ENCODE data around the gene LOXL3.

Gene LOXL3

GRCh38 chr2:74531666-74532065 is 22.1 kb downstream of the LOXL3 start:
- H4K20me1 ChIP-seq (ENCODE audit: low read depth, low read length), result no peaks in the 10 kb centered on the region
- H3K4me3 ChIP-seq (ENCODE audit: insufficient read depth, low read length, poor library complexity, severe bottlenecking), result no peak overlapping the region
- peaks cover 23% of the 10 kb centered on the region for H3K79me2 ChIP-seq (ENCODE audit: insufficient read depth, low read length)
- no peak for TF ChIP-seq EZH2phosphoT487 (conservative IDR thresholded peaks at IDR 0.05; ENCODE audit: low read length)
- TF ChIP-seq CTCF (IDR thresholded peaks at IDR 0.05; ENCODE audit: insufficient read depth, low read length, poor library complexity, severe bottlenecking), result no peak
- no peaks in the 10 kb centered on the region for H3K9me2 ChIP-seq (replicated peaks; ENCODE audit: insufficient read depth, low read length)
- H3K9ac ChIP-seq (ENCODE audit: low read length), result peak overlapping the region; percentile 89
- H3K36me3 ChIP-seq (ENCODE audit: low read length), result peaks cover 7% of the 10 kb centered on the region
- no peaks in the 10 kb centered on the region for H3K27me3 ChIP-seq (ENCODE audit: low read length)
- H2AFZ ChIP-seq (ENCODE audit: low read depth, low read length, severe bottlenecking), result no peak overlapping the region
- peak overlapping the region; percentile 83 for H3K4me2 ChIP-seq (ENCODE audit: low read depth, low read length, poor library complexity, severe bottlenecking)
- no peak overlapping the region for H3K27ac ChIP-seq (ENCODE audit: low read depth, low read length)
- H3K9me3 ChIP-seq (ENCODE audit: insufficient read depth, low read length), result no peaks in the 10 kb centered on the region
- H3F3A ChIP-seq (ENCODE audit: insufficient read depth), result peaks cover 7% of the 10 kb centered on the region; the same call in 1 of the 2 replicates

- Histone ChIP-seq H3K79me2 (ENCODE audit: insufficient read depth, low read length) (peaks cover 23% of the 10 kb centered on the region), H4K20me1 (ENCODE audit: low read depth, low read length) (no peaks in the 10 kb centered on the region), H3K4me3 (ENCODE audit: insufficient read depth, low read length, poor library complexity, severe bottlenecking) (peak overlapping the region; percentile 81), H3K9me2 (replicated peaks; ENCODE audit: insufficient read depth, low read length) (no peaks in the 10 kb centered on the region), H3K4me2 (ENCODE audit: low read depth, low read length, poor library complexity, severe bottlenecking) (peak overlapping the region; percentile 83), H3K9me3 (ENCODE audit: insufficient read depth, low read length) (no peaks in the 10 kb centered on the region), H3K27me3 (ENCODE audit: low read length) (no peaks in the 10 kb centered on the region), H3K36me3 (ENCODE audit: low read length) (peaks cover 11% of the 10 kb centered on the region), H3F3A (ENCODE audit: insufficient read depth) (peaks cover 10% of the 10 kb centered on the region; the same call in 1 of the 2 replicates), H2AFZ (ENCODE audit: low read depth, low read length, severe bottlenecking) (peak overlapping the region; percentile 38), H3K9ac (ENCODE audit: low read length) (peak overlapping the region; percentile 89), H3K27ac (ENCODE audit: low read depth, low read length) (peak overlapping the region; percentile 67)
- TF ChIP-seq CTCF (IDR thresholded peaks at IDR 0.05; ENCODE audit: insufficient read depth, low read length, poor library complexity, severe bottlenecking), result no peak
- TF ChIP-seq EZH2phosphoT487 (conservative IDR thresholded peaks at IDR 0.05; ENCODE audit: low read length), result no peak
These were observed 23.2 kb downstream of the LOXL3 start for GRCh38 chr2:74530239-74531187.

DNA sequence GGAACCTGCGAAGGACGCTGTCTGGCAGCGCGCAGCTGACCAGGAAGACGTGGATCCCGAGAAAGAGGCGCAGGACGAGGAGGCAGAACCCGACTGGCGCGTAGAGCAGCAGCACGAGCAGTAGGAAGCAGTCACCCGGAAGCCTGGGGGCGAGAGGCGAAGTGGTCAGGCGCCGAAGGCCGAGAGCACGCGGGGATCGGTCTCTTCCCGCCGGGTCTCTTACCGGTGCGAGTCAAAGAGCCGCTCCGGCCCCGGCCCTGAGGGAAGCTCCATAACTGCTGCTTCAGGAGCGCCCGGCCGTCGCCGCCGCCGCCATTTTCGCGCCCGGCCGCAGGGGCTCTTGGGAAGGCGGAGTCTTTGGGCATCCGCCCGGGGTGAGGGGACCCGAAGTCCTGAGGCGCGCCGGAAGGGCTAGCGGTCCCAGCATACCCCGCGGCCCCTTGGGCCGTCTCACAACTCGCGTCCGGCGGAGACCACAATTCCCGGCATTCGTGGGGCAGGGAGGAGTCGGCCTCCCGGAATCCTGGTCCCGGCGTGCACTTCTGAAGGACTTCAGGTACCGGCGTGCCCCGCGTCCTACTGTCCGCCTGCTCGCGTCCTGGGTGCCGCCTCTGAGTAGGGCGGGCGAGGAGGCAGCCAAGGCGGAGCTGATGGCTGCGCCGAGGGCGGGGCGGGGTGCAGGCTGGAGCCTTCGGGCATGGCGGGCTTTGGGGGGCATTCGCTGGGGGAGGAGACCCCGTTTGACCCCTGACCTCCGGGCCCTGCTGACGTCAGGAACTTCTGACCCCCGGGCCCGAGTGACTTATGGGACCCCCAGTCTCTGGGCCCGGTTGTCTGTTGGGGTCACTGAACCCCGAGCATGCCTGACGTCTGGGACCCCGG is 24.1 kb downstream of the LOXL3 start, which contains the start of the genes AUP1 and HTRA2:
TSS of gene AUP1 (minus strand) at position 350 of the 882 bp plus-strand sequence. CDS start at position 273, 77 bp downstream.
TSS of gene HTRA2 (plus strand) at position 577 of the 882 bp plus-strand sequence. CDS start at position 651, 74 bp downstream.
- H3K79me2 ChIP-seq (ENCODE audit: insufficient read depth, low read length), result peaks cover 23% of the 10 kb centered on the region
- H3K9me3 ChIP-seq (ENCODE audit: insufficient read depth, low read length), result no peaks in the 10 kb centered on the region
- H3K9me2 ChIP-seq (replicated peaks; ENCODE audit: insufficient read depth, low read length), result no peaks in the 10 kb centered on the region
- H2AFZ ChIP-seq (ENCODE audit: low read depth, low read length, severe bottlenecking), result peak within 1 kb of the TSS; percentile 38
- peak within 1 kb of the TSS; percentile 89 for H3K9ac ChIP-seq (ENCODE audit: low read length)
- no peaks in the 10 kb centered on the region for H4K20me1 ChIP-seq (ENCODE audit: low read depth, low read length)
- peaks cover 10% of the 10 kb centered on the region; the same call in 1 of the 2 replicates for H3F3A ChIP-seq (ENCODE audit: insufficient read depth)
- H3K27me3 ChIP-seq (ENCODE audit: low read length), result no peaks in the 10 kb centered on the region
- H3K27ac ChIP-seq (ENCODE audit: low read depth, low read length), result peak within 1 kb of the TSS; percentile 67
- peak within 1 kb of the TSS; percentile 81 for H3K4me3 ChIP-seq (ENCODE audit: insufficient read depth, low read length, poor library complexity, severe bottlenecking)
- peaks cover 11% of the 10 kb centered on the region for H3K36me3 ChIP-seq (ENCODE audit: low read length)
- no peak for TF ChIP-seq EZH2phosphoT487 (conservative IDR thresholded peaks at IDR 0.05; ENCODE audit: low read length)
- TF ChIP-seq CTCF (IDR thresholded peaks at IDR 0.05; ENCODE audit: insufficient read depth, low read length, poor library complexity, severe bottlenecking), result no peak
- H3K4me2 ChIP-seq (ENCODE audit: low read depth, low read length, poor library complexity, severe bottlenecking), result peak within 1 kb of the TSS; percentile 83
